HepG2 (cell line): ENCODE results near the gene CUL4B. TPM values are rescaled to one million over a fixed set of nuclear protein-coding genes. Genes with fewer than 3 reads are reported as not detected.

ENCODE experiments used
- CREM ChIP-seq, 2 experiments: sonication (generic) in 1 of 2; formaldehyde crosslinking in 1 of 2; IDR thresholded peaks; 2 replicates each; pipeline versions ENCODE4 v1.4.0 to v1.6.1; 2016 to 2020; ENCODE audit warnings: antibody characterized with exemption in 1 of 2, mild to moderate bottlenecking in 1 of 2, missing genetic modification reagents in 1 of 2
- ETV5 ChIP-seq: IDR thresholded peaks from 2 replicates; pipeline ENCODE4 v1.6.1; 2018; ENCODE audit warnings: missing biosample characterization, missing genetic modification reagents, inconsistent platforms, borderline replicate concordance
- FOXK2 ChIP-seq: fragments of 450-650 bp; IDR thresholded peaks from 2 replicates; pipeline ENCODE4 v1.6.1; 2016
- HOXA5 ChIP-seq: sonication (generic); formaldehyde crosslinking; IDR thresholded peaks from 2 replicates; pipeline ENCODE4 v1.4.0; 2020; ENCODE audit warnings: missing genetic modification reagents
- NCOR1 ChIP-seq: fragments of 200-600 bp; sonication (generic); IDR thresholded peaks from 2 replicates; pipeline ENCODE4 v1.7.0; 2017; ENCODE audit warnings: antibody characterized with exemption, low read length, borderline replicate concordance
- RFXAP ChIP-seq: sonication (generic); formaldehyde crosslinking; IDR thresholded peaks from 2 replicates; pipeline ENCODE4 v1.4.0; 2020; ENCODE audit warnings: missing genetic modification reagents, borderline replicate concordance
- SOX13 ChIP-seq, 3 experiments: fragments of 450-650 bp in 1 of 3; sonication (generic) in 1 of 3; formaldehyde crosslinking in 1 of 3; IDR thresholded peaks in 2 of 3; conservative IDR thresholded peaks in 1 of 3; 2 replicates each; pipeline versions ENCODE4 v1.5.0 to v1.6.1; 2016 to 2020; ENCODE audit warnings: antibody characterized with exemption in 1 of 3, mild to moderate bottlenecking in 1 of 3, missing compliant biosample characterization in 1 of 3, missing genetic modification reagents in 1 of 3, moderate library complexity in 1 of 3
- SOX5 ChIP-seq: IDR thresholded peaks from 2 replicates; pipeline ENCODE4 v1.6.1; 2016; ENCODE audit warnings: borderline replicate concordance
- ZNF20 ChIP-seq: sonication (generic); formaldehyde crosslinking; IDR thresholded peaks from 2 replicates; pipeline ENCODE4 v1.4.0; 2020; ENCODE audit warnings: mild to moderate bottlenecking, moderate library complexity, missing genetic modification reagents
- ZNF225 ChIP-seq: sonication (generic); formaldehyde crosslinking; IDR thresholded peaks from 2 replicates; pipeline ENCODE4 v1.4.0; 2020; ENCODE audit warnings: mild to moderate bottlenecking, missing genetic modification reagents
- polyA plus RNA-seq, 8 experiments: library from polyadenylated mRNA; depleted of rRNA in 3 of 8; stranded (reverse) in 7 of 8; unstranded in 1 of 8; fragments of >200 nt; fragmentation: Illumina TruSeq in 4 of 8; extraction: Trizol in 4 of 8; gene quantifications; 2 replicates each; pipeline versions ENCODE4 v1.2.1 to v1.2.3, GENCODE V29; 2011 to 2016; ENCODE audit warnings: low read depth in 4 of 8, missing spikeins in 1 of 8, mixed read lengths in 1 of 8; ENCODE audit not compliant: insufficient read depth in 1 of 8
- total RNA-seq, 5 experiments: library from RNA; depleted of rRNA; stranded (reverse); fragments of >200 nt; fragmentation: Illumina TruSeq; extraction: Trizol; gene quantifications; 2 replicates each; pipeline ENCODE4 v1.2.3, GENCODE V29; 2016; ENCODE audit warnings: low read depth in 1 of 5
- TF ChIP-seq, protein P1 (sequence below): sonication (generic); formaldehyde crosslinking; IDR thresholded peaks from 2 replicates; pipeline ENCODE4 v1.5.1; 2020; ENCODE audit warnings: mild to moderate bottlenecking, missing genetic modification reagents, moderate library complexity
- TF ChIP-seq, protein P2 (sequence below): sonication (generic); formaldehyde crosslinking; IDR thresholded peaks from 2 replicates; pipeline ENCODE4 v1.4.0; 2020; ENCODE audit warnings: missing genetic modification reagents, borderline replicate concordance
- TF ChIP-seq, protein P3 (sequence below), 2 experiments: sonication (generic) in 1 of 2; formaldehyde crosslinking in 1 of 2; IDR thresholded peaks; 2 replicates each; pipeline versions ENCODE4 v1.4.0 to v1.6.1; 2016 to 2020; ENCODE audit warnings: borderline replicate concordance in 1 of 2, low read depth in 1 of 2, mild to moderate bottlenecking in 1 of 2, missing genetic modification reagents in 1 of 2
- TF ChIP-seq, protein P4 (sequence below): IDR thresholded peaks from 2 replicates; pipeline ENCODE4 v1.4.0; 2020; ENCODE audit warnings: mild to moderate bottlenecking, missing genetic modification reagents

The CUL4B gene
- total and polyA plus RNA-seq, 2 of the 13 experiments (the other 11 are each of a cell fraction or from before 2014, with no cell fraction given), result 21.6 to 28.5 TPM

DNA sequence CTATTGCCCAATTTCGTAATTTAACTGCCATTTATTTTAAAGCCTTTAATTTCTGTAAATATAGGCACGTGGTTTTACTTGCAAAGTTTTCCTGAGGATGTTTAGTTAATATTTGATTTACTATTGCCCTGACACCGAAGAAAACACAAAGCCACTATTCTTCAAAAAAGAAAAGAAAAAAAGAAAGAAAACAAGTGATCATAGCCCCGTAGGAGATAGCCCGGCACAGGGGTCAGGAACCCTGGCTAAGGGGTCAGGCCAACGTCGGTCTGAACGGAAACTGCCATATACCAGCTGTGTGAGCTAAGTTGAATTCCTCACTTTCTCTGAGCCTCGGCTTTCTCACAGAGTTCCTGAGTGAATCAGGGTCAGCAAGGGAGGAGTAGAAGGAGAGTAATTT lies 74.0 kb downstream of the CUL4B start (continued):
- TF ChIP-seq NCOR1, result peak; percentile 34; the same call in 1 of the 2 replicates
- TF ChIP-seq, protein P1, sequence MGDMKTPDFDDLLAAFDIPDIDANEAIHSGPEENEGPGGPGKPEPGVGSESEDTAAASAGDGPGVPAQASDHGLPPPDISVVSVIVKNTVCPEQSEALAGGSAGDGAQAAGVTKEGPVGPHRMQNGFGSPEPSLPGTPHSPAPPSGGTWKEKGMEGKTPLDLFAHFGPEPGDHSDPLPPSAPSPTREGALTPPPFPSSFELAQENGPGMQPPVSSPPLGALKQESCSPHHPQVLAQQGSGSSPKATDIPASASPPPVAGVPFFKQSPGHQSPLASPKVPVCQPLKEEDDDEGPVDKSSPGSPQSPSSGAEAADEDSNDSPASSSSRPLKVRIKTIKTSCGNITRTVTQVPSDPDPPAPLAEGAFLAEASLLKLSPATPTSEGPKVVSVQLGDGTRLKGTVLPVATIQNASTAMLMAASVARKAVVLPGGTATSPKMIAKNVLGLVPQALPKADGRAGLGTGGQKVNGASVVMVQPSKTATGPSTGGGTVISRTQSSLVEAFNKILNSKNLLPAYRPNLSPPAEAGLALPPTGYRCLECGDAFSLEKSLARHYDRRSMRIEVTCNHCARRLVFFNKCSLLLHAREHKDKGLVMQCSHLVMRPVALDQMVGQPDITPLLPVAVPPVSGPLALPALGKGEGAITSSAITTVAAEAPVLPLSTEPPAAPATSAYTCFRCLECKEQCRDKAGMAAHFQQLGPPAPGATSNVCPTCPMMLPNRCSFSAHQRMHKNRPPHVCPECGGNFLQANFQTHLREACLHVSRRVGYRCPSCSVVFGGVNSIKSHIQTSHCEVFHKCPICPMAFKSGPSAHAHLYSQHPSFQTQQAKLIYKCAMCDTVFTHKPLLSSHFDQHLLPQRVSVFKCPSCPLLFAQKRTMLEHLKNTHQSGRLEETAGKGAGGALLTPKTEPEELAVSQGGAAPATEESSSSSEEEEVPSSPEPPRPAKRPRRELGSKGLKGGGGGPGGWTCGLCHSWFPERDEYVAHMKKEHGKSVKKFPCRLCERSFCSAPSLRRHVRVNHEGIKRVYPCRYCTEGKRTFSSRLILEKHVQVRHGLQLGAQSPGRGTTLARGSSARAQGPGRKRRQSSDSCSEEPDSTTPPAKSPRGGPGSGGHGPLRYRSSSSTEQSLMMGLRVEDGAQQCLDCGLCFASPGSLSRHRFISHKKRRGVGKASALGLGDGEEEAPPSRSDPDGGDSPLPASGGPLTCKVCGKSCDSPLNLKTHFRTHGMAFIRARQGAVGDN (CRISPR knock-in tag), result no peak
- TF ChIP-seq, protein P2, sequence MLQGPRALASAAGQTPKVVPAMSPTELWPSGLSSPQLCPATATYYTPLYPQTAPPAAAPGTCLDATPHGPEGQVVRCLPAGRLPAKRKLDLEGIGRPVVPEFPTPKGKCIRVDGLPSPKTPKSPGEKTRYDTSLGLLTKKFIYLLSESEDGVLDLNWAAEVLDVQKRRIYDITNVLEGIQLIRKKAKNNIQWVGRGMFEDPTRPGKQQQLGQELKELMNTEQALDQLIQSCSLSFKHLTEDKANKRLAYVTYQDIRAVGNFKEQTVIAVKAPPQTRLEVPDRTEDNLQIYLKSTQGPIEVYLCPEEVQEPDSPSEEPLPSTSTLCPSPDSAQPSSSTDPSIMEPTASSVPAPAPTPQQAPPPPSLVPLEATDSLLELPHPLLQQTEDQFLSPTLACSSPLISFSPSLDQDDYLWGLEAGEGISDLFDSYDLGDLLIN, result no peak
- no peak for TF ChIP-seq HOXA5
- no peak for TF ChIP-seq ZNF225 (CRISPR knock-in tag)
- 0 out of 2 replicates have a peak, but pooled peaks have one; percentile 36 for TF ChIP-seq SOX13 (IDR thresholded peaks at IDR 0.05)
- peak in 1 of 2 experiments; percentile 81; a peak in 2 of 4 replicates for TF ChIP-seq SOX13 (CRISPR knock-in tag; conservative IDR thresholded peaks at IDR 0.05 in 1 of 2, IDR thresholded peaks at IDR 0.05 in 1 of 2)
- TF ChIP-seq CREM (IDR thresholded peaks at IDR 0.05), result peak; percentile 52
- TF ChIP-seq CREM (CRISPR knock-in tag; IDR thresholded peaks at IDR 0.05), result no peak
- TF ChIP-seq, protein P3, sequence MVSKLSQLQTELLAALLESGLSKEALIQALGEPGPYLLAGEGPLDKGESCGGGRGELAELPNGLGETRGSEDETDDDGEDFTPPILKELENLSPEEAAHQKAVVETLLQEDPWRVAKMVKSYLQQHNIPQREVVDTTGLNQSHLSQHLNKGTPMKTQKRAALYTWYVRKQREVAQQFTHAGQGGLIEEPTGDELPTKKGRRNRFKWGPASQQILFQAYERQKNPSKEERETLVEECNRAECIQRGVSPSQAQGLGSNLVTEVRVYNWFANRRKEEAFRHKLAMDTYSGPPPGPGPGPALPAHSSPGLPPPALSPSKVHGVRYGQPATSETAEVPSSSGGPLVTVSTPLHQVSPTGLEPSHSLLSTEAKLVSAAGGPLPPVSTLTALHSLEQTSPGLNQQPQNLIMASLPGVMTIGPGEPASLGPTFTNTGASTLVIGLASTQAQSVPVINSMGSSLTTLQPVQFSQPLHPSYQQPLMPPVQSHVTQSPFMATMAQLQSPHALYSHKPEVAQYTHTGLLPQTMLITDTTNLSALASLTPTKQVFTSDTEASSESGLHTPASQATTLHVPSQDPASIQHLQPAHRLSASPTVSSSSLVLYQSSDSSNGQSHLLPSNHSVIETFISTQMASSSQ (IDR thresholded peaks at IDR 0.05; ENCODE audit: low read depth), result peak; percentile 67
- TF ChIP-seq, protein P3 (CRISPR knock-in tag; IDR thresholded peaks at IDR 0.05; ENCODE audit: borderline replicate concordance), result 0 out of 2 replicates have a peak, but pooled peaks have one; percentile 73
- no peak for TF ChIP-seq ZNF20 (CRISPR knock-in tag)
- TF ChIP-seq, protein P4, sequence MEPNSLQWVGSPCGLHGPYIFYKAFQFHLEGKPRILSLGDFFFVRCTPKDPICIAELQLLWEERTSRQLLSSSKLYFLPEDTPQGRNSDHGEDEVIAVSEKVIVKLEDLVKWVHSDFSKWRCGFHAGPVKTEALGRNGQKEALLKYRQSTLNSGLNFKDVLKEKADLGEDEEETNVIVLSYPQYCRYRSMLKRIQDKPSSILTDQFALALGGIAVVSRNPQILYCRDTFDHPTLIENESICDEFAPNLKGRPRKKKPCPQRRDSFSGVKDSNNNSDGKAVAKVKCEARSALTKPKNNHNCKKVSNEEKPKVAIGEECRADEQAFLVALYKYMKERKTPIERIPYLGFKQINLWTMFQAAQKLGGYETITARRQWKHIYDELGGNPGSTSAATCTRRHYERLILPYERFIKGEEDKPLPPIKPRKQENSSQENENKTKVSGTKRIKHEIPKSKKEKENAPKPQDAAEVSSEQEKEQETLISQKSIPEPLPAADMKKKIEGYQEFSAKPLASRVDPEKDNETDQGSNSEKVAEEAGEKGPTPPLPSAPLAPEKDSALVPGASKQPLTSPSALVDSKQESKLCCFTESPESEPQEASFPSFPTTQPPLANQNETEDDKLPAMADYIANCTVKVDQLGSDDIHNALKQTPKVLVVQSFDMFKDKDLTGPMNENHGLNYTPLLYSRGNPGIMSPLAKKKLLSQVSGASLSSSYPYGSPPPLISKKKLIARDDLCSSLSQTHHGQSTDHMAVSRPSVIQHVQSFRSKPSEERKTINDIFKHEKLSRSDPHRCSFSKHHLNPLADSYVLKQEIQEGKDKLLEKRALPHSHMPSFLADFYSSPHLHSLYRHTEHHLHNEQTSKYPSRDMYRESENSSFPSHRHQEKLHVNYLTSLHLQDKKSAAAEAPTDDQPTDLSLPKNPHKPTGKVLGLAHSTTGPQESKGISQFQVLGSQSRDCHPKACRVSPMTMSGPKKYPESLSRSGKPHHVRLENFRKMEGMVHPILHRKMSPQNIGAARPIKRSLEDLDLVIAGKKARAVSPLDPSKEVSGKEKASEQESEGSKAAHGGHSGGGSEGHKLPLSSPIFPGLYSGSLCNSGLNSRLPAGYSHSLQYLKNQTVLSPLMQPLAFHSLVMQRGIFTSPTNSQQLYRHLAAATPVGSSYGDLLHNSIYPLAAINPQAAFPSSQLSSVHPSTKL (CRISPR knock-in tag), result peak; percentile 65
- TF ChIP-seq ETV5 (CRISPR knock-in tag), result peak; percentile 68; the same call in 1 of the 2 replicates
- peak; percentile 52; the same call in 1 of the 2 replicates for TF ChIP-seq FOXK2
- peak; percentile 55; the same call in 1 of the 2 replicates for TF ChIP-seq SOX5 (CRISPR knock-in tag)
- TF ChIP-seq RFXAP (CRISPR knock-in tag), result no peak
